NCI-H2227 (cell line): ENCODE measurements around the gene ZNF580.

ENCODE experiments used
- DNase-seq: peaks from one replicate; lab custom pipeline; 2025; ENCODE audit not compliant: unreplicated experiment; lab: John Stamatoyannopoulos, UW

Gene ZNF580

DNA sequence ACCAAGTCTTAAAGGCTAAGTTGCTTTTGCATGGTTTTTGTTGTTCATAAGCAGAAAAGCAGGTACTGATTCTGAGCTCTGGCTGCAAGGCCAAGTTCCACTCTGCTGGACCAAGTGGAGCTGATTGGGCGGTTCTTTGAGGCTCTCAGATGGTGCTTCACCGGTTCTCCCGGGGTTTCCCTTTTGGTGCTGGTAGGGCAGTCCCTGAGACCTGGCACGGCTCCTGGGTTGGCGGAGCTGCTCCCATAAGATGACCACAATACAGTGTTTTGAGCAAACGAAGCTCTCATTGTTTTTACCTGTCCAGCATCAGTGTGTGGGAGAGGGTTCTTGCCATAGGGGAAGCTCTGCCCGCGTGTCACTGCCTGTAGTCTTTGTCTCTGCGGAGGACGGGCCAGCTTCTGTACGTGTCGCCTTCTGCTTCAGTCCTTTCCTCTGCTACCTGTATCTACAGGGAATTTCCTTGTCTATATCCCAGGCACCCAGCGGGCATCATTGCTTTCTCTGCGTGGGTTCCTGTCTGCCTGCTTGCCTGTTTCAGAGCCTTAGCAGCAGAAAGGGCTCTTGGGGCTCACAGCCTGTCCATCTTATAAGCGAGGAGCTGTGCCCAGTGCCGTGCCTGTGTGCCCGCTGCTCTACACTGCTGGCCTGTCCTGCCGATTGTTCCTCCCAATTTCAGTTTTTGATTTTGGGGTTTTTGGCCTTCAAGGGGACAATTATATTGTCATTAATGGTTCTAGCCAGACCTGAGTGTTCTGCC, 16.4 kb downstream of the ZNF580 start:
- DNase-seq: no peak

DNA sequence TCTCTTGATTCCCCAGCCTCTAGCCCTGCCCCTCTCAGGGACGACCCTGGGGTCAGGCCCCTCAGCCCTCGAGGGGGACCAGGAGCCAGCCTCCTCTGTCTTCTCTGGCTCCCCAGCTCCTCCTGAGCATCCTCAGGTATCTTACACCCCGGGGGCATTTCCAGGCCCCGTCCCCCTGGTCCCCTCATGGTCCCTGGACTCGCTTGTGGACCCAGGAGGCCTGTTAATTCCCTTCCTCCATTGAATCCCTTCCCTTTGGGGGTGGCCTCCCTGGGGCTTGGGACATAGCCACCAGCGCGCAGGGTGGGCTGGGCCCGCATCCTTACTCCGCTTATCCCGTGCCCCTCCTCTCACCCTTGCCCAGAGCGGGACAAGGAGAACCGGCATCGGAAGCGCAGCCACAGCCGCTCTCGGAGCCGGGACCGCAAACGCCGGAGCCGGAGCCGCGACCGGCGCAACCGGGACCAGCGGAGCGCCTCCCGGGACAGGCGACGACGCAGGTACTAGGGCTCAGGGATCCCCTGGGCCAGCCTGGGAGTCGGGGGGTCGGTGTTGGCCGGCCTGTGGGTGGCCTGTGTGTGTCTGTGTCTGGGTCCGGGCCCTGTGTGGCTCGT, 18.2 kb downstream of the ZNF580 start:
- DNase-seq: no peak

DNA sequence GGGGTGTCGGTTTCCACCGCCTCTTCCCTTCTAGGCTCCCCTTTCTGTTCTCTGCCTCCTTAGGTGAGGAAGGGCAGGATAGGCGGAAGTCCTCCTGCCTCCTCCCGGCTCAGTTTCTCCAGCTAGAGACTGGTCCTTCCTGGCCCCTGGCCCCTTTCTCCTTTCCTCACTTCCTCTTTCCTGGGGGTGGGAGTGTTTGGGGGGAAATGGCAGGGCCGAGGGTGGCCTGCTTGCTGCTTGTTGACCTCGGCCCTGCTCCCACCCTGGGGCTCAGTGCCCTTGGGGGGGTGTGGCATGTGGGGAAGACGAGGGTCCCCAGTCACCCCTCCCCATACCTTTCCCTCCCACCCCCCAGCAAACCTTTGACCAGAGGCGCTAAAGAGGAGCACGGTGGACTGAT, 19.0 kb downstream of the ZNF580 start:
- no peak for DNase-seq

DNA sequence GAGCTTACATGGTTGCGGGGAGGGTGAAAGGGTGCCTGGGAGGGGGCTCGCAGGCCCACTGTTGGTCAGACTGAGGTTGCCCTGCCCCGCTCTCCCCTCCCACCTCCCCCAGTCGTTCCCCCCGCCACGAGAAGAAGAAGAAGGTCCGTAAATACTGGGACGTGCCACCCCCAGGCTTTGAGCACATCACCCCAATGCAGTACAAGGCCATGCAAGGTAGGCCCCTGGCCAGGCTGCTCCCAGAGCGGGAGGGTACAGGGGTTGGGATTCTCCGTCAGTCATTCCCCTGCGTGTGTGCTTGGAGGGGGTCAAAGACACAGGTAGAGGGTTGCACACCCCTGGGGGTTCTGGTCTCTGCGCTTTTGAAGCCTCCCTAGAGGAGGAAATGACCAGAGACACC, 19.6 kb downstream of the ZNF580 start:
- DNase-seq: no peak

DNA sequence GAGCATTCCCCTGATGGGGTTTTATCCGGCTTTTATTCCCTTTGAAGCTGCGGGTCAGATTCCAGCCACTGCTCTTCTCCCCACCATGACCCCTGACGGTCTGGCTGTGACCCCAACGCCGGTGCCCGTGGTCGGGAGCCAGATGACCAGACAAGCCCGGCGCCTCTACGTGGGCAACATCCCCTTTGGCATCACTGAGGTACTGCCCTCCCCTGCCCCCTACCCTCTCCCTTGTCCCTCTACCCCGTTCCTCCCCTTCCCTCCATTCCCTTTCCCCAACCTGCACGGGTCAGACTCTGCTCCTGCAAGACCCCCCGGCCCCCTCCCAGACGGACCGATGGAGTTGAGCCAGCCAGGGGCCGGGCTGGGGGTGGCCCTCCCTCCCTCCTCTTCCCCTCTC, 20.2 kb downstream of the ZNF580 start:
- no peak for DNase-seq

DNA sequence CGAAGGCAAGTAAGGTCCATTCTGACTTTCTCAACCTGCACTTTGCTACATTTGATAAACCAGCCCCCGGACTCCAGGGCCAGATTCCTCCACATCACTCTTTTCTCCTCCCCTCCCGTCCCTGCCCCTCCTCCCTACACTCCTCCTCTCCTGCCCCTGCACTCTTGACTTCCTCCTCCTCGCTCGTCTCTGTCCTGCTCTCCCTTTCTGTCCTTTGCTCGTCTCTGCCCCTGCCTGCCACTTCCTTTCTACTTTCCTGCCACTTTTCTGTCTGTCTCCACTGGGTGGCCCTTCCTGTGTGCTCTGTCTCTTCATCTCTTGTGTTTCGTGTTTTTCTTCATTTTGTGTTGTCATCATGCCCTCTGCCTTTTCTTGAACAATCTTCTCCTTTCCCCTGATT, 21.0 kb downstream of the ZNF580 start:
- no peak for DNase-seq

DNA sequence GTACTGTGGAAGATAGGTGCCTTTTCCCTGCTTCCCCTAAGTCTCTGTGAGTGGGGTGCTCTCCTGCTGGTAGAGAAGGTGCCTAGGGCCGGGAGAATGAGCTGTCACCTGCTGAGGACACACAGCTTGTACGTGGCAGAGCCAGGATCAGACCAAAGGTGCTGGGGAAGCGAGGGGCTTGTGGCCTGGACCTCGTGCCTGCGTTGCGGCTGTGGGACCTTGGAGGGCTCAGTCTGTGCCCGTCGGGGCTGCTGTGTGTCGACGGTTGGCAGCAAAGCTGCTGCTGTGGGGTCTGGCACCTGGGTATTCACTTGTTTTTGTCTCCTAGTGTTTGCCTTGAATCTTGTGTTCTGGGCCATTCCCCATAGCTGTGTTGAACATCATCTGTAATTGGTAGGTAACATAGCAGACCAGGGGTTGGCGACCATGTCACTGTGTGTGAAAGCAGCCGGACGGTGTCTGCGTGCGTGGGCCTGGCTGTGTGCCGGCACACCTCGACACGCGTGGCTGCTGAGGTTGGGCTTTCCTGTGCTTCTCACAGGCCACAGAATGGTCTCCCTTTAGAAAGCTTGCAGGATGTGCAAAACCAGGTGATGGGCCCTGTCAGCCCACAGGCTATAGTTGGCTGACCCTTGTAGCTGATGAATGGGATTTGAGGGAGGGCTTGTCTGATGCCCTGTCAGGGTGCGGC, 23.2 kb downstream of the ZNF580 start:
- DNase-seq: no peak

DNA sequence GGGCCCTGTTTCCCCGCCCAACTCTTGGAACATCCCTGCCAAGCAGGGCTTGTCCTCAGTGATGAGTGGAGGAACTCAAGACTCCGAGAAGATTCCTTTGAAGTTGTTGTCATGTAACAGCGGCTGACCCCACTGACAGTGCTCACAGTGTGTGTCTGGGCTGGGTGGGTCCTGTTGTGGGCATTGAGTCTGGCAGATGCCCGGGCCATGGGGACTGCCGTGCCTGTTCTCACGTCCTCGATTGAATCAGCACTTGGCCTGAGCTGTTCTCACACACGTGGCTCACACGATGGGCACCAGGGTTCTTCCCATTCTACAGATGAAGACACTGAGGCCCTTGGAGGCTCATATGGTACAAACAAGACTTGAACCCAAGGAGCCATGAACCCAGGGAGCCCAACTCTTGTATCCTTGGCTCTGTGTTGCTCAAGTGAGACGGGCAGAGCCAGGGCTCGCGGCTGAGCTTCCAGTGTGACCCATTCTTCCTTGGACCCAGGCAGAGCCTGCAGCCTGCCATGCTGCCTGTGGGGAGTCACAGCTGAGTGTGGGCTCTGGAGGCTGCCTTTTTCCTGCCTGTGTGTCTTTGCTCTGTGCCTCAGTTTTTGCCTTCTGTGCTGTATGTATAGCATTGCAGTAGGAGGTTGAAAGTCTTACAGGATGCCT, 25.7 kb downstream of the ZNF580 start:
- DNase-seq: no peak

DNA sequence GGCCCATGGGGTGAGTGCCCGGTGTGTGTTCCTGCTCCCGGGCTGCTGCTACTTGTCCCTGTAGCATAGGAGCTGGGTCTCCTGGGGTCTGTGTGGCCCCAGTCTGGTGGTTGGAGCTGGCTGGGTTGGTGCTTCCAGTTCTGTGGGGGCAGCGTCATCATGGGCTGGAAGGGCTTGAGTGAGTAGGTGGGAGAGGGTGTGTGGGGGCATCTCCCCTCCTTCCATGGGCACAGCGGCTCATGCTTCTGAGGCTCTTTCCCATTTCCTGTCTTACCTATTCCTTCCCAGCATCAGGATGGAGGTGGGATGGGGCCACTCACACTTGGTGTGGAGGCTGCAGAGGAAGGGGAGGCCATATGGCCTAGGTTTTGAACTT, 26.2 kb downstream of the ZNF580 start:
- no peak for DNase-seq

DNA sequence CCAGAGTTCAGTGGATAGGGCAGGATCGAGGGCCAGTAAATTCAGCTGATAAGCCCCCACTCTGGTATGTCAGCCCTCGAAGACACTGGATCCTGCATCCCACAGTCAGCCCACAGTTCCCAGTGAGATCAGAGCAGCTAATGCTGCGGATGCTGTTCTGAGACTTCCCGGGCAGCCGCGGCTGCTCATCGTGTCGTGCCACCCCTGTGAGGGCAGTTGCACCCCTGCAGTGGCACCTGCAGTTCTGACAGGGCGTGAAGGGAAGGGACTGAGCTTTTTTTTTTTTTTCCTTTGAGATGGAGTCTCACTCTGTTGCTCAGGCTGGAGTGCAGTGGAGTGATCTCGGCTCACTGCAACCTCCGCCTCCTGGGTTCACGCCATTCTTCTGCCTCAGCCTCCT, 26.7 kb downstream of the ZNF580 start:
- no peak for DNase-seq

DNA sequence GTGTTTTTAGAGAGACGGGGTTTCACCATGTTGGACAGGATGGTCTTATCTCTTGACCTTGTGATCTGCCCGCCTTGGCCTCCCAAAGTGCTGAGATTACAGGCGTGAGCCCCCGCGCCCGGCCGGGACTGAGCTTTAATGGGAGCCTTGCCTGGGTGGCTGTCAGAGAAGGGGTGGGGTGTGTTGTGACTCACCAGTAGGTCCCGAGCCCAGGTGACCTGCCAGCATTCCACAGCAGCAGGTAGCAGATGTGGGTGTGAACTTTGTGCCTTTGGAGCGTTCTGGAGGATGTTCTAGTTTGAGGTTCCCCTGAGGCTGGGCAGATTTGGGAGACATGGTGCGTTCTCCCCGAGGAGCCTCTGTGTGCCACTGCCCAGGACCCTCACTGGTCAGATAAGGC, 27.2 kb downstream of the ZNF580 start:
- no peak for DNase-seq

DNA sequence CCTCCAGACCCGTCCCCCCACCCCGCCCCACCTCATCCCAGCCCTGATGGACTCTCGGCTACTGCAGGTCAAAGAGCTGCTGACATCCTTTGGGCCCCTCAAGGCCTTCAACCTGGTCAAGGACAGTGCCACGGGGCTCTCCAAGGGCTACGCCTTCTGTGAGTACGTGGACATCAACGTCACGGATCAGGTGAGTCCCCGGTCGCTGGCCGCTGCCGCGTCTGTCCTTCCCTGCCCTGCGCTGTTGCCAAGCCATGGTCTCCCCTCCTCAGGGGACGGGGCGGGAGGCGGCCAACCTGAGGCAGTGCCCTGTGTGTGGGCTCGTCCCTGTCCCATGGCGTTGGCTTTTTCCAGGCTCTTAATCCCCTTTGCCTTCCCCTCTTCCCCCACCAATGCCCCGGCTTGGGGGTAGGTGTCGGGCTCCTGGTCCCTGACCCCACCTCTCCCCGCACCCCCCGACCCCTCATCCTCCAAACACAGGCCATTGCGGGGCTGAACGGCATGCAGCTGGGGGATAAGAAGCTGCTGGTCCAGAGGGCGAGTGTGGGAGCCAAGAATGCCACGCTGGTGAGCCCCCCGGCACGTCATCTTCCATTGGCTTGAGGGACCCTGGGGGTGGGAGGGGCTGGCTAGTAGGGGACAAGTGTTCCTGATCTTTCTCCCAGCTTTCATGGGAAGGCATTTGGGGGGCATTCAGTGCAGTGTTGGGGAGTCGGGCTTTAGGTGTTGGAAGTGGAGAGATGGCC, 28.0 kb downstream of the ZNF580 start:
- no peak for DNase-seq

DNA sequence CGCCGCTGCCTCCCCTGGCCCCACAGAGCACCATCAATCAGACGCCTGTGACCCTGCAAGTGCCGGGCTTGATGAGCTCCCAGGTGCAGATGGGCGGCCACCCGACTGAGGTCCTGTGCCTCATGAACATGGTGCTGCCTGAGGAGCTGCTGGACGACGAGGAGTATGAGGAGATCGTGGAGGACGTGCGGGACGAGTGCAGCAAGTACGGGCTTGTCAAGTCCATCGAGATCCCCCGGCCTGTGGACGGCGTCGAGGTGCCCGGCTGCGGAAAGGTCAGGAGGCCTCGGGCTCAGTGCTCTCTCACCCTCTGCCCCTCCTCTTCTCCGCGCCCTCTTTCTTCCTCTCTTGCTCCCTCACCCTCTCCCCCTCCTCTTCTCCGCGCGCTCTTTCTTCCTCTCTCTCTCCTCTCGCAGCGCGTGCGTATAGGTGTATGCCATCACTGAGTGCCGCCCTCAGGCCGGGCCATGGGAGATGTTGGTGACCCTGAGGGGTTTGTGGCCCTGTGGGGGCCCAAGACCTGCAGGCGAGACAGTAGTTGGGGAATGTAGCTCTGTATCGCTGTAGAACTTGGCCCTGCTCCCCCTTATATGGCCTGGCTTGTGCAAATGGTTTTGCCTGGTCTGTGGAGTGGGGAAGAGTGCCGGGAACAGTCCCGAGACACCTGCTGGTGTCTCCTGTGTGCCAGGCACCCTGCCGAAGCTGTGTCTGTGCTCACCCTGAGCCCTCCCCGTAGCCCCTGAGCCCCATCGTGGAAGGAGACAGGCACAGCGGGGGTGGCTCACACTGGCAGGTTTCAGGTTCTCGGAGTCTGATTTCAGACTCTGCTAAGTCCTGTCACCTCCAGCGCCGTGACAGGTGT, 28.8 kb downstream of the ZNF580 start:
- DNase-seq: no peak

DNA sequence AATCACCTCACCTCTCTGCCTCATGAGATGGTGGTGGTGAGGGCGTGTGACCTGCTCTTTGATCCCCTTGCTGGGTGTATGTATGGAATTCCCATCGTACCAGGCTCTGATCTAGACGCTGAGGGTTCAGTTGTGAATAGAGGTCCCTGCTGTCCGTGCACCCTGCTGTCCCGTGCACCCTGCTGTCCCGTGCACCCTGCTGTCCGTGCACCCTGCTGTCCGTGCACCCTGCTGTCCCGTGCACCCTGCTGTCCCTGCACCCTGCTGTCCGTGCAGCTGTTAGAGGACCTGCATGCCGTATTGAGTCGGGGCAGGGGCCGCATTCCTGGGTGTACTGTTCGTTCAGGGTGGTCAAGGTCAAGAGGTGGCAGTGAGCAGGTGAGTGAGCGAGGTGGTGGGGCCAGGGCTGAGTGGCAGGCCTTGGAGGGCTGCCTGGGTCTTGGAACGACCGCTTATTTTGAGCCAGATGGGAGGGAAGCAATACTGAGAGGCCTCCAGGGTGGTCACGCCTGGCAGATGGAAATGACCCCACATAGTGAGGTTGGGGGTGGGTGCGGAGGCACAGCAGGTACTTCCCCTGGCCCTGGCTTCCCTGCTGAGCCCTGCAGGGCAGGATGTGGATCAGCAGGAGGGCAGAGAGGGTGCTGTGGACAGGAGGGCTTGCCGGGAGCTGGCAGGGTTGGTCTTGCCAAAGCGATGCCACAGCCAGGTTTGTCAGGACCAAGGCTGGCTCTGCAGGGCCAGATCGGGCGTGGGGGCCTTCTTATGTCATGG, 29.7 kb downstream of the ZNF580 start:
- DNase-seq: peak; percentile 76

DNA sequence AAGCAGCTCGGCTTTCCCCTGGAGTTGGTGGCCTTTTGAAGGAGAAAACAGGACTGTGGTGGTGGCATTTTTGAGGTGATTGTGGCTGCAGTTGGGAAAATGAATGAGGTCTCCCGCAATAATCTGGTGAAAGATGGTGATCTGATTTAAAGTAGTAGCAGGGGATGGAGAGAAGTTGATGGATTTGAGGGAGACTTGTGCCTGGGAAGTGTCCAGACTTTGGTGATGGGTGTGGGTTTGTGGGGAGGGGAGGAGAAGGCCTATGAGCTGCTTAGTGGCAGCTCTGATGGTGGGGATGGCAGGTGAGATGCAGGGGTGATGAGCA, 30.2 kb downstream of the ZNF580 start:
- DNase-seq: no peak

DNA sequence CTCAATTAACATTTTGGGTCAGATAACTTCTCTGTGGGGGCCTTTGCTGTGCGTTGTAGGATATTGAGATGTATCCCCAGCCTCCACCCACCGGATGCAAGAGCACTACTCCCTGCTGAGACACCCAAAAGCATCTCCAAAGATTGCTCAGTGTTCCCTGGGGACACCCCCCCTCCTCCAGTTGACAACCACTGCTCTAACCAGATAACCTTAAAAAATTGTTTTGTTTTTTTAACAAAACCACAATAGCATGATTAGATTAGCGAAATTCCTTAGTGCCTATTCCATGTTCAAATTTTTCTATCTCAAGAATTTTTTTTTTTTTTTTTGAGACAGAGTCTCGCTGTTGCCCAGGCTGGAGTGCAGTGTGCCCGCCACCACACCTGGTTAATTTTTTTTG, 31.6 kb downstream of the ZNF580 start:
- DNase-seq: no peak

DNA sequence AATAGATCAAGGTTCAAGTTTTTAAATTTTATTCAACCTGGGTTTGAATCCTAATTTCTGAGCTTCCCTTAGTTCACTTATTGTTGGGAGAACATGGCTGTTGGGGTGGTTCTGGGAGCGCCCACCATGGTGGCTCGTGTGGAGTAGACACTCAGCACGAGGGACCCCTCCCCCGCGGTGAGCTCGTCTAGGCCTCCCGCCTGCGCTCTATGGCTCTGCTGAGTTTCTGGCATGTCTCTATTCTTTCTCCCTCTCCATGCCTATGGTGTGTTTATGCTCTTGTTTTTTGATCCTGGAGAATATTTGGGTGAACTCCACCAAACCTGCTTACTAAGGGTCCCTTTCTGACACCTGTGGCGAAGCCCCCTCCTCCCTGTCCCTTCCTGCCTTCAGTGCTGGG, 32.7 kb downstream of the ZNF580 start:
- peak; percentile 79 for DNase-seq

DNA sequence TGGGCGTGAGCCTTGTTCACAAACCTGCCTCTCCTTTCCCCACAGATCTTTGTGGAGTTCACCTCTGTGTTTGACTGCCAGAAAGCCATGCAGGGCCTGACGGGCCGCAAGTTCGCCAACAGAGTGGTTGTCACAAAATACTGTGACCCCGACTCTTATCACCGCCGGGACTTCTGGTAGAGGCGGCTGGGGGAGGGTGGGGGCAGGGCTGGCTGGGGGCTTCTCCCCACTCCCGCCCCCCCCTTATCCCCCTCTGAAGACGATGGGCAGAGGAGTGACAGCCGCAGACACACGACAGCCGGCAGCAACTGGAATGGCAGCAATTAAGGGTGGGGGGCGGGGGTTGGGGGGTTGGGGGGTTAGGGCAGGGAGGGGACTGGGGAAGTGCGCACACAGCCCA, 33.1 kb downstream of the ZNF580 start:
- peak; percentile 72 for DNase-seq

DNA sequence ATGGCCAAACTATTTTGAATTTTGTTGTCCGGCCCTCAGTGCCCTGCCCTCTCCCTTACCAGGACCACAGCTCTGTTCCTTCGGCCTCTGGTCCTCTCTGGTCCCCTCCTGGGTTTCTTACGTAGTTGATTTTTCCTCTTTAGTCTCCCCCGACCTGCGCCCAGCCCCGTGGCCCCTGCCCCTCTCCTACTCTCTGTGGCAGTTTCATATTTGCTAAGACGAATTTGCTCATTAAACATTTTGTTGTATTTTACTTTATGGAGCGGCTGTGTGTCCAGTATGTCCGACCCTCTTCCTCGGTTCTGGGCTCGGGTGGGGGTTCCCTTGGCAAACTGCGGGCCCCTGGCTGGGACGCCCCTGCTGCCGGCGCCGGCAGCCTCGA, 33.6 kb downstream of the ZNF580 start:
- DNase-seq: no peak
